ENCODE data around the gene TMEM123. TPM values are rescaled to one million over a fixed set of nuclear protein-coding genes. Genes with fewer than 3 reads are reported as not detected.
A peak's percentile ranks its signal among the peaks of the same experiment; 100 is the strongest.

Gene TMEM123
- total and polyA plus RNA-seq, 7 donors: 37.2 to 232 (median 140) TPM

- Histone ChIP-seq H3K4me3 (no peak overlapping the region), H3K36me3 (no peaks in the 10 kb centered on the region), H3K27me3 (no peaks in the 10 kb centered on the region), H3K4me1 (peaks cover 0 to 13% (median 7%) of the 10 kb centered on the region in 4 donors), H3K9me3 (no peaks in the 10 kb centered on the region), H3K27ac (no peak overlapping the region)
- intact Hi-C loops (cut with DNase I): no loop called here
- 3 to 15% methylated on average over 1 of the region's 1 CpG for WGBS, 2 donors
- TF ChIP-seq EP300 (IDR thresholded peaks at IDR 0.05): no peak
- TF ChIP-seq POLR2A (IDR thresholded peaks at IDR 0.05): no peak
- no peak for DNase-seq
Measured at GRCh38 chr11:102476812-102477211, 24.2 kb upstream of the TMEM123 start.

GRCh38 chr11:102476069-102476468, 23.5 kb upstream of the TMEM123 start:
- H3K36me3 ChIP-seq: no peaks in the 10 kb centered on the region
- TF ChIP-seq EP300 (IDR thresholded peaks at IDR 0.05): no peak
- TF ChIP-seq POLR2AphosphoS5 (IDR thresholded peaks at IDR 0.05): no peak
- TF ChIP-seq POLR2A (IDR thresholded peaks at IDR 0.05): no peak
- TF ChIP-seq CTCF (IDR thresholded peaks at IDR 0.05): no peak
- no peaks in the 10 kb centered on the region for H3K27me3 ChIP-seq
- 82 to 86% methylated on average over 1 of the region's 1 CpG for WGBS, 2 donors
- no peak overlapping the region for H3K27ac ChIP-seq
- no peaks in the 10 kb centered on the region for H3K9me3 ChIP-seq
- no peak overlapping the region for H3K4me3 ChIP-seq
- intact Hi-C loops (cut with DNase I): no loop called here
- peaks cover 0 to 13% (median 7%) of the 10 kb centered on the region in 4 donors for H3K4me1 ChIP-seq
- DNase-seq: no peak

- peaks cover 0 to 29% (median 23%) of the 10 kb centered on the region in 4 donors for H3K4me1 ChIP-seq
- H3K27ac ChIP-seq: peak overlapping the region in 2 of 4 donors; percentile 18 to 32
- H3K36me3 ChIP-seq: no peaks in the 10 kb centered on the region
- TF ChIP-seq POLR2A (IDR thresholded peaks at IDR 0.05): no peak
- no peak for TF ChIP-seq POLR2AphosphoS5 (IDR thresholded peaks at IDR 0.05)
- no peak for TF ChIP-seq EP300 (IDR thresholded peaks at IDR 0.05)
- no peak for TF ChIP-seq CTCF (IDR thresholded peaks at IDR 0.05)
- no peaks in the 10 kb centered on the region for H3K27me3 ChIP-seq
- H3K4me3 ChIP-seq: no peak overlapping the region
- WGBS, 2 donors: 22 to 70% methylated on average over 5 of the region's 5 CpGs
- intact Hi-C loops (cut with DNase I): no loop called here
- no peak for DNase-seq
- no peaks in the 10 kb centered on the region for H3K9me3 ChIP-seq
Measured at GRCh38 chr11:102473543-102473942, 21.0 kb upstream of the TMEM123 start.

- Histone ChIP-seq H3K4me3 (no peak overlapping the region), H3K27ac (no peak overlapping the region), H3K27me3 (no peaks in the 10 kb centered on the region), H3K4me1 (peaks cover 0 to 43% (median 33%) of the 10 kb centered on the region in 4 donors), H3K36me3 (no peaks in the 10 kb centered on the region), H3K9me3 (no peaks in the 10 kb centered on the region)
- DNase-seq: no peak
- WGBS, 2 donors: 97 to 98% methylated on average over 4 of the region's 4 CpGs
- TF ChIP-seq POLR2A (IDR thresholded peaks at IDR 0.05) (no peak), EP300 (IDR thresholded peaks at IDR 0.05) (no peak), POLR2AphosphoS5 (IDR thresholded peaks at IDR 0.05) (no peak), CTCF (IDR thresholded peaks at IDR 0.05) (no peak)
- intact Hi-C loops (cut with DNase I): no loop called here
Measured at GRCh38 chr11:102472127-102472526, 19.6 kb upstream of the TMEM123 start.

- Histone ChIP-seq H3K27ac (peak overlapping the region in 1 of 4 donors; percentile 18), H3K27me3 (no peaks in the 10 kb centered on the region), H3K9me3 (no peaks in the 10 kb centered on the region), H3K4me1 (peaks cover 0 to 49% (median 33%) of the 10 kb centered on the region in 4 donors), H3K4me3 (no peak overlapping the region), H3K36me3 (no peaks in the 10 kb centered on the region)
- TF ChIP-seq POLR2A (IDR thresholded peaks at IDR 0.05) (no peak), CTCF (IDR thresholded peaks at IDR 0.05) (no peak), POLR2AphosphoS5 (IDR thresholded peaks at IDR 0.05) (no peak), EP300 (IDR thresholded peaks at IDR 0.05) (no peak)
- DNase-seq: no peak
- intact Hi-C loops (cut with DNase I): no loop called here
Measured at GRCh38 chr11:102471474-102471873, 18.9 kb upstream of the TMEM123 start.

All from sigmoid colon (tissue), 7 donors.